SH-SY5Y (cell line): Measurements from ENCODE around the gene PTPRG.

Experiments
- GATA2 ChIP-seq: IDR thresholded peaks from 2 replicates; pipeline ENCODE4 v1.6.1; 2011; ENCODE audit warnings: mild to moderate bottlenecking, low read depth, low read length
- GATA3 ChIP-seq: IDR thresholded peaks from 2 replicates; pipeline ENCODE4 v1.6.1; 2011; ENCODE audit warnings: low read depth, mild to moderate bottlenecking, low read length, moderate library complexity

DNA sequence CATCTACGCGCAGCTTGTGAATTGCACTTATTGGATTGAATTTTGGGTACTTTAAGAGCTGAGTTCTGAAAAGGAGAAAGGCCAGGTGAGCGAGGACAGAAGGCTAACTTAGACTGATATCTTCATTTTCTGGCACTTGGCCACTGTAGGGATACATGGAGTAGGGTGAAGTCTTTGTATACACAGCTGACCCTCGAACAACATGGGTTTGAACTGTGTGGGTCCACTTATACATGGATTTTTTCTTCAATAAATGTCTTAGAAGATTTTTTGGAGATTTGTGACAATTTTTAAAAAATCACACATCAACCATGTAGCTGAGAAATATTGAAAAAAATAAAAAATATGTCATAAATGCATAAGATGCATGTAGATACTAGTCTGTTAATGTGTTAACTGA lies 18.3 kb downstream of the PTPRG start:
- TF ChIP-seq GATA3 (no peak), GATA2 (no peak)
